ENCODE data around the gene OR51V1.
A peak's percentile ranks its signal among the peaks of the same experiment; 100 is the strongest.
"Not testable (repeated sequence)": the region's sequence is repeated elsewhere in the genome, so short reads cannot be mapped to it uniquely, and the experiment has no call there.

Gene OR51V1

GRCh38 chr11:5200582-5200981 is at the start of gene OR51V1:
Gene OR51V1 (minus strand): TSS chr11:5200682. CDS start chr11:5200682, 0 bp downstream.
- DNase-seq = no peak

GRCh38 chr11:5249807-5250396 is 49.4 kb upstream of the OR51V1 start, which contains the start of gene HBG1:
Gene HBG1 (minus strand): TSS chr11:5249857. CDS start chr11:5249804, 53 bp downstream.
- not testable (repeated sequence) for DNase-seq

GRCh38 chr11:5248498-5248897 is 48.0 kb upstream of the OR51V1 start:
- DNase-seq = not testable (repeated sequence)

- no peak for DNase-seq
Observed at GRCh38 chr11:5247472-5248192, 47.1 kb upstream of the OR51V1 start.

GRCh38 chr11:5246772-5247471 is 46.4 kb upstream of the OR51V1 start:
- no peak for DNase-seq

GRCh38 chr11:5245155-5245554 is 44.7 kb upstream of the OR51V1 start:
- DNase-seq = no peak

- DNase-seq = no peak
Observed at GRCh38 chr11:5243816-5244180, 43.3 kb upstream of the OR51V1 start.

- no peak for DNase-seq
Observed at GRCh38 chr11:5242933-5243815, 42.7 kb upstream of the OR51V1 start.

GRCh38 chr11:5242208-5242607 is 41.7 kb upstream of the OR51V1 start:
- no peak for DNase-seq

GRCh38 chr11:5241458-5241857 is 41.0 kb upstream of the OR51V1 start:
- no peak for DNase-seq

GRCh38 chr11:5240458-5240857 is 40.0 kb upstream of the OR51V1 start:
- no peak for DNase-seq

GRCh38 chr11:5240056-5240455 is 39.6 kb upstream of the OR51V1 start:
- no peak for DNase-seq

- DNase-seq = no peak
Observed at GRCh38 chr11:5239046-5239445, 38.6 kb upstream of the OR51V1 start.

GRCh38 chr11:5238486-5238885 is 38.0 kb upstream of the OR51V1 start:
- DNase-seq = no peak

GRCh38 chr11:5237420-5237819 is 36.9 kb upstream of the OR51V1 start:
- no peak for DNase-seq

GRCh38 chr11:5235364-5236095 is 35.0 kb upstream of the OR51V1 start:
- no peak for DNase-seq

GRCh38 chr11:5234381-5234834 is 33.9 kb upstream of the OR51V1 start, which contains the start of gene HBD:
Gene HBD (minus strand): TSS chr11:5234483. CDS start chr11:5234433, 50 bp downstream.
- DNase-seq = peak; percentile 8

- no peak for DNase-seq
Observed at GRCh38 chr11:5233307-5233706, 32.8 kb upstream of the OR51V1 start.

- DNase-seq = no peak
Observed at GRCh38 chr11:5232821-5233220, 32.3 kb upstream of the OR51V1 start.

GRCh38 chr11:5232176-5232575 is 31.7 kb upstream of the OR51V1 start:
- DNase-seq = no peak

GRCh38 chr11:5231111-5231510 is 30.6 kb upstream of the OR51V1 start:
- no peak for DNase-seq

- no peak for DNase-seq
Observed at GRCh38 chr11:5230266-5230665, 29.8 kb upstream of the OR51V1 start.

Measured in activated CD4-positive, alpha-beta T cell treated with anti-CD3 and anti-CD28 coated beads, Interleukin-2, Interleukin-6, amounts not matched to agents 100 ng/mL and 50 ng/mL, durations not matched to agents 16 hours and 8 hours (primary cell).